ENCODE data around the gene NKPD1.

Gene NKPD1

GRCh38 chr19:45153339-45154063, 7.3 kb downstream of the NKPD1 start:
- peak in 1 of 2 experiments; percentile 71 for DNase-seq

DNA sequence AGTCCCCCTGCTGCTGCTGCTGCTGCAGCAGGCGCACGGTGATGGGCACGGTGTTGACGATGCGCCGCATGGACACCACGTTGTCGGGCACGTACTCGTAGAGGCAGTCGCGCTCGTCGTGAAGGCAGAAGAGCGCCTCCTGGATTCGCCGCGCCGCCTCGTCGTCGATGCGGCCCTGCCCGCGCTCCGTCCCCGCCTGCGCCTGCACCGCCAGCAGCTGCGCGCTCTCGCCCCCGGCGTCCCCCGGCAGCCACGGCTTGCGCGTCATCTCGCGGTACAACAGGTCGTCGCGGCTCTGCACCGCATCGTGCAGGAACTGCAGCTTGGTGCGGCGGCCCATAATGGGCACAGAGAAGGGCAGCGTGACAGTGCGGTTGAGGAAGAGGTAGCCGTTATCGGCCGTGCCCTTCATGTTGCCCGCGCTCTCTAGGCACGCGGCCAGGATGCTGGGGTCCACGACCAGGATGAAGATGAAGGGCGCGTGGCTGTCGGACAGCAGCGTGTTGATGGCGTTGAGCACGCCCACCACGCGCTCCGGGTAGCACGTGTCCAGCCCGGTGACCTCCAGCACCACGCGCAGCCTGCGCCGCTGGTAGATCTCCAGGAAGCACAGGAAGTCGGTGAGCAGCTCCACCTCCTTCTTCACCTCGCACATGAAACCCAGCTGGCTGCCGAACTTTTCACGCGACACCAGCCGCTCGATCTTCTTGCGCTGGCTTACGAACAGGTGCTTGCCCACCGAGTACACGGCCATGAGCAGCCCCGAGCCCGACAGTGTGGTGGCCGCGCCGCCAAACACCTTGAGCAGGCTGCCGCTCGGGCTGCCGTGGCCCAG, 8.1 kb downstream of the NKPD1 start:
- DNase-seq = peak; percentile 19 to 81

- DNase-seq = no peak
Measured at GRCh38 chr19:45151821-45152503, 8.8 kb downstream of the NKPD1 start.

DNA sequence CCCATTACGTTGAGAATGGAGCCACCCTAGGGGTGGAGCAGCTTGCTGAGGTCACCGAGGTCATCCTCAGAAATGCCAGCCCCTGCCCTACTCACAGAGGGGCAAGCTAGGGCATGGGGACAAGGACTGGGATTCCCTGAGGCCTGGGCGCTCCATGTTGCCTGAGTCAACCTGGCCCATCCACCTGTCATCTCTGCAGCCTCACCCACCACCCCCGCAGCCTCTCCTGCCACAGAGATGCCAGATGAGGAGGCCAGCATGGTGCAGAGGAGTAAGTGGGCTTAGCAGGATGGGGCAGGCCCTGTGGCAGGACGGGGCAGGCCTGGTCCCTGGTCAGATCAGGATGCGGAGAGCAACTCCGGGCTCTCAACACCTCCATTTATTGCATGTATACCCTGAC, 9.5 kb downstream of the NKPD1 start:
- no peak for DNase-seq

DNA sequence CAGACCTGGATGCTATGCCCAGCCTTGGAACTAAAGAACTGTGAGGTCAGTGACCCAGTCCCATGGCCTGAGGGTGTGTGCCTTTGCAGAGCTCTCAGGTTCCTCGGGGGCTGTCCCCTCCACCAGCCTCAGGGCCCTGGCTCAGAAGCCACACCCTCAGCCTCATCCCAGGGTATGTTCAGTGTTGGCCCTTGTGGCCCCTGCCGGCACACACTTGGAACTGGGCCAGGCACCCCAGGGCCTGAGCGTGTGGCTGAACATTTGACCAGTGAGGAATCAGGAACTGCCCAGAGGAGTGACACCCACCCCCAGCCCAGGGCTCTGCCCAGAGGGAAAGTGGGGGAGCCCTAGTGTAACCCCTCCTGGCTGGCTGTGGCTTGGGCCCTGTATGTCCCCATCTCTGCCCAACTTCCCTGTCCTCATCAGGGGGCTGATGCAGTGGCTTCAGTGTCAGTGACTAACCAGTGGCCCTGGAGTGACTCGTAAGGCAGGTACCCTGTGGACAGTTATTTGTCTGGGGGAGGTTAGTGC, 10.0 kb downstream of the NKPD1 start:
- DNase-seq = no peak

DNA sequence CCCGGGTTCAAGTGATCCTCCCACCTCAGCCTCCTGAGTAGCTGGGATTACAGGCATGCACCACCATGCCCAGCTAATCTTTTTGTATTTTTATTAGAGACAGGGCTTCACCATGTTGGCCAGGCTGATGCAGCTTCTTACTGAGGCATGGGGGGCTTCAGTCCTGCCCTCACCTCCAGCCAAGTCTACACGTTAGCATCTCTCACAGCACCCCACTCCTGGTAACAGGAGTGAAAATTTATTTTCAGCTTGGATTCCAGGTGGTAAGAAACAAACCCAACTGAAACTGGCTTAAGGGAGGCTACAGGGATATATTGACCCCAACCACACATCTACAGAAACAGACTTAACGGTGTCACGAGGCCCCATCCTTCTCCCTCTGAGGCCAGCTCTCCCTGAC, 10.6 kb downstream of the NKPD1 start:
- DNase-seq = no peak

GRCh38 chr19:45149129-45149528, 11.7 kb downstream of the NKPD1 start:
- no peak for DNase-seq

- DNase-seq = no peak
Measured at GRCh38 chr19:45147835-45148676, 12.7 kb downstream of the NKPD1 start.

DNA sequence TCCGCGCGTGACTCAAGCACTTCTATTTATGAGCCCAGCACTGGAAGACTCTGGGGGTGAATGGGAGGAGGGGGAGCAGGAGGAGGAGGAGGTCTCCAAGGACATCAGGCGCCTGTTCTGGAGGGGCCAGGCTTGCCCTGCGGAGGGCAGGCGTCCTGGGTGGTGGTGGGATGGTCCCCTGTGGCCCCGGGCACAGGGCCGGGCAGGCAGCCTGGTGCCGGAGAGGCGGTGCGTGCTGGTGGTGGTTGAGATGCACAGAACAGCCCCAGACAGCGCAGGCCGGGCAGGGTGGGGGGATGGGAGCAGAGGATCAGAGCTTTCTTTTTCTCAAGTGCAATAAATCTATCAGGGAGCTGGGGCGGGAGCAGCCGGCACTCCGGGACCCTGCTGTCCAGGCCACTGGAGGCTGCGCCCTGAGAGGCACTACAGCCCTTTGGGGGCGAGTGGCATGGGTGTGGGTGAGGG, 14.0 kb downstream of the NKPD1 start:
- DNase-seq = no peak

GRCh38 chr19:45146251-45146650, 14.5 kb downstream of the NKPD1 start:
- DNase-seq = no peak

DNA sequence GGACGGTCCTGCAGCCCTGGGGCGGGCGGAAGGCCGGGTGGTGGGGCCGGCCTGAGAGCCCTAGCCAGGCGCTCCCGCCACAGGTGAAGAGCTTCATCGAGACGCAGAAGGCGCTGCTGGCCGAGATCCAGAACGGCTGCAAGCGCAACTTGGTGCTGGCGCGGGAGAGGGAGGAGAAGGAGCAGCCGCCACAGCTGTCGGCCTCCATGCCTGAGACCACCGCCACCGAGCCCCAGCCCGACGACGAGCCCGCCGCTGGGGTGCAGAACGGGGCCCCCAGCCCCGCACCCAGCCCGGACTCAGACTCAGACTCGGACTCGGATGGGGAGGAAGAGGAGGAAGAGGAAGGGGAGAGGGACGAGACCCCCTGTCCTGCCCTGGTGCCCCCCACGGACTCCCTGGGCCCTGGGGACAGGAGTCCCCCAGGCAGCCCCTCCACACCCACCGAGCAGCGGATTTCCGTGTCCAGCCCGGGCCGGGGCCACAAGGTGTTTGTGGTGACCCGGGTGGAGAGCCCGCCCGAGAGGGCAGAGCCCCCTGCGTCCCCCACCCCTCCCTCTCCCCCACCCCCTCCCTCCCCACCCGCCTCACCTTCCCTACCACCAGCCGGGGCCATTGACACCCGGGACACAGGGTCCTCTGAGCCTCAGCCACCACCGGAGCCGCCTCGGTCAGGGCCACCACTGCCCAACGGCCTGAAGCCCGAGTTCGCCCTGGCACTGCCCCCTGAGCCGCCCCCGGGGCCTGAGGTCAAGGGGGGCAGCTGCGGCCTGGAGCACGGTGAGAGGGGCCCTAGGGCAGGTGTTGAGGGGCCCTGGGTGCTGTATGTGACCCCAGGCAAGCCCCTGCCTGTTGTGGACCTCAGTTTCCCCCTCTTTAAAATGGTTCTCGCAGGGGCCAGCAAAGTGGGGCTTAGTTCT, 15.3 kb downstream of the NKPD1 start:
- no peak for DNase-seq

DNA sequence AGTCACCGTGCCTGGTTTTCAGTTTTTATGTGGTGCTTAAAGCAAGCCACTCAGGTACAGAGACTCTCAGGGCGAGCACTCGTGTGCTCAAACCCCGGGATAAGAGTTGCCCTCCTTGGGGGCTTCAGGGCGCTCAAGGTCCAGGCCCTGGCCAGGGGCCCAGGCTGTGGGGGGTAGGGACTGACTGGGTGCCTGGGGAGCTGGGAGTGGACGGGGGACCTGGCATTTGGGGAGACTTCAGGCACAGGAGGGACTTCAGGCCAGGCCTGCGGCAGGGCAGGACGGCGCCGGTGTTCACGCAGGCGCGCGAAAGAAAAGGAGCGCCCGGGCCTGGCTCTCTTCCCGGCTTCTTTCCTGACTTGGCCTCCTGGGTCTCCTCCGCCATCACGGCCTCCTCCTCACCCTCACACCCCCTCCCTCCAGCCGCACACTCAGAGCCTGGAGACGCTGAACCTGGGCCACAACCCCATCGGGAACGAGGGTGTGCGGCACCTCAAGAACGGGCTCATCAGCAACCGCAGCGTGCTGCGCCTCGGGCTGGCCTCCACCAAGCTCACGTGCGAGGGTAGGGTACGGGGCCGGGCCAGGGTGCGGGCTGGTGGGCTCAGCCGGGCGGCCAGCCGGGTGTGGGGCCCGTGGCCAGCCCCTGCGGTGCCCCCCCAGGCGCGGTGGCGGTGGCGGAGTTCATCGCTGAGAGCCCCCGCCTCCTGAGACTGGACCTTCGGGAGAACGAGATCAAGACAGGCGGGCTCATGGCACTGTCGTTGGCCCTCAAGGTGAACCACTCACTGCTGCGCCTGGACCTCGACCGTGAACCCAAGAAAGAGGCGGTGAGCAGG, 16.1 kb downstream of the NKPD1 start:
- DNase-seq = no peak

GRCh38 chr19:45142726-45143110, 18.1 kb downstream of the NKPD1 start:
- no peak for DNase-seq

GRCh38 chr19:45142016-45142725, 18.6 kb downstream of the NKPD1 start:
- no peak for DNase-seq

GRCh38 chr19:45141203-45141900, 19.4 kb downstream of the NKPD1 start:
- no peak for DNase-seq

DNA sequence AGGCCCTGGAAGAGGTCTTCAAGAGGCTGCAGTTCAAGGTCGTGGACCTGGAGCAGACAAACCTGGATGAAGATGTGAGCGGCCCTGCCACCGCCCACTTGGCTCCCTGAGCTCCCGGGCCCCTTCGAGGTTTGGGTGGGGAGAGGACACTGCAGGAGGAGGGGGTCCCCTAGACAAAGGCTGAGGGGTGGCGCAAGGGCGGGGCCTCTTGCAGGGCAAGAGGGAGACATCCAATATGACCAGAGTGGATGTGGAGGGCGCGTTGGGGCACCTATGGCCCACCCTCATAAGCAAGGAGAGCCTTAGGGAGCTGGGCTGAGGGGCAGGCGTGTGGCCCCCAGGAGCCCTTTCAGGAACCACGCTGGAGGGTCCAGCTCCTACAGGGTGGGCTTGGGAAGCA, 20.2 kb downstream of the NKPD1 start:
- no peak for DNase-seq

DNA sequence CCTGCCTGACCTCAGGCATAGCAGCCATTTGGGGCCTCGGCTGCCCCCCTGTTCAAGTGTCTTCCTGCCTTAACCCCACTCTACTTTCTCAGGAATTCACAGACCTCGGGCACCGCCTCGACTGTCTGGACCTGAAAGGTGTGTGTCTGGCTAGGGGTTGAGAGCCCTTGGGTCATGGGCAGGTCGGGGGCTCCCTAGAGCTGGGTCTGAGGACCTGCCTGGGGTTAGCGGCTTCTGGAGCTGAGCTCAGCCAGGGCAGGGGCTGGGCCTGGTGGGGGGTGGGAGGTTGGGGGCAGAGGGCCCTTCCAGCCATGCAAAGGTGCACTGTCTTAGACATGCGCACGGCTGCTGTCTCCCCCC, 20.7 kb downstream of the NKPD1 start:
- no peak for DNase-seq

GRCh38 chr19:45139286-45140143, 21.3 kb downstream of the NKPD1 start:
- no peak for DNase-seq
